HEK293T (cell line): ENCODE data around the gene FGF14.

Experiments
- ELF4 ChIP-seq: fragments of 450-650 bp; IDR thresholded peaks from 2 replicates; pipeline ENCODE4 v1.6.1; 2017; ENCODE audit warnings: antibody characterized with exemption
- FOXA1 ChIP-seq: fragments of 450-650 bp; IDR thresholded peaks from 2 replicates; pipeline ENCODE4 v1.6.1; 2016; ENCODE audit warnings: mild to moderate bottlenecking
- SUZ12 ChIP-seq: fragments of 450-650 bp; IDR thresholded peaks from 2 replicates; pipeline ENCODE4 v1.6.1; 2016; ENCODE audit warnings: mild to moderate bottlenecking
- TF ChIP-seq, protein P1 (sequence below): fragments of 450-650 bp; IDR thresholded peaks from 2 replicates; pipeline ENCODE4 v1.6.1; 2016

GRCh38 chr13:102225892-102226291 is 176.0 kb downstream of the FGF14 start:
- TF ChIP-seq SUZ12 (no peak), FOXA1 (no peak), ELF4 (no peak)
- TF ChIP-seq, protein P1, sequence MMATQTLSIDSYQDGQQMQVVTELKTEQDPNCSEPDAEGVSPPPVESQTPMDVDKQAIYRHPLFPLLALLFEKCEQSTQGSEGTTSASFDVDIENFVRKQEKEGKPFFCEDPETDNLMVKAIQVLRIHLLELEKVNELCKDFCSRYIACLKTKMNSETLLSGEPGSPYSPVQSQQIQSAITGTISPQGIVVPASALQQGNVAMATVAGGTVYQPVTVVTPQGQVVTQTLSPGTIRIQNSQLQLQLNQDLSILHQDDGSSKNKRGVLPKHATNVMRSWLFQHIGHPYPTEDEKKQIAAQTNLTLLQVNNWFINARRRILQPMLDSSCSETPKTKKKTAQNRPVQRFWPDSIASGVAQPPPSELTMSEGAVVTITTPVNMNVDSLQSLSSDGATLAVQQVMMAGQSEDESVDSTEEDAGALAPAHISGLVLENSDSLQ, result no peak
